Neural progenitor cell (in vitro differentiated cells): ENCODE data around the gene ITSN1. TPM values are rescaled to one million over a fixed set of nuclear protein-coding genes. Genes with fewer than 3 reads are reported as not detected.
A peak's percentile ranks its signal among the peaks of the same experiment; 100 is the strongest.

ENCODE experiments used
- DNase-seq: peaks from one replicate; pipeline ENCODE4 v3.0.0-alpha.2; 2016; ENCODE audit warnings: low spot score
- H2AFZ ChIP-seq: fragments of 200-600 bp; sonication (generic); replicated peaks from 2 replicates; pipeline ENCODE4 v1.6.1; 2016; ENCODE audit warnings: antibody characterized with exemption
- H3F3A ChIP-seq: fragments of 200-600 bp; sonication (generic); 2 replicates; pipeline ENCODE4 v1.6.1; 2016; ENCODE audit warnings: antibody characterized with exemption, low read depth
- H3K27ac ChIP-seq: fragments of 200-600 bp; sonication (generic); 2 replicates; pipeline ENCODE4 v1.5.1; 2016; ENCODE audit warnings: mild to moderate bottlenecking
- H3K27me3 ChIP-seq: fragments of 200-600 bp; sonication (generic); 2 replicates; pipeline ENCODE4 v1.6.1; 2016; ENCODE audit warnings: mild to moderate bottlenecking, moderate library complexity
- H3K36me3 ChIP-seq: fragments of 200-600 bp; sonication (generic); 2 replicates; pipeline ENCODE4 v1.5.1; 2016
- H3K4me1 ChIP-seq: fragments of 200-600 bp; sonication (generic); 2 replicates; pipeline ENCODE4 v1.6.1; 2016; ENCODE audit warnings: mixed run types
- H3K4me2 ChIP-seq: fragments of 200-600 bp; sonication (generic); 2 replicates; pipeline ENCODE4 v1.6.1; 2016
- H3K4me3 ChIP-seq: fragments of 200-600 bp; sonication (generic); 2 replicates; pipeline ENCODE4 v1.5.1; 2016
- H3K79me2 ChIP-seq: fragments of 200-600 bp; sonication (generic); 2 replicates; pipeline ENCODE4 v1.6.1; 2016; ENCODE audit warnings: low read depth
- H3K9ac ChIP-seq: fragments of 200-600 bp; sonication (generic); 2 replicates; pipeline ENCODE4 v1.6.1; 2016
- H3K9me3 ChIP-seq: fragments of 200-600 bp; sonication (generic); 2 replicates; pipeline ENCODE4 v1.5.1; 2016; ENCODE audit warnings: low read depth
- H4K20me1 ChIP-seq: fragments of 200-600 bp; sonication (generic); 2 replicates; pipeline ENCODE4 v1.6.1; 2016; ENCODE audit warnings: low read depth
- H3K27ac Mint-ChIP-seq: 3 replicates; pipeline ENCODE4 v1.8.0; 2021; ENCODE audit warnings: mixed read lengths
- H3K27me3 Mint-ChIP-seq: 2 replicates; pipeline ENCODE4 v1.8.0; 2022; ENCODE audit warnings: low read depth, mild to moderate bottlenecking, inconsistent platforms, moderate library complexity, mixed read lengths; ENCODE audit not compliant: insufficient read depth
- H3K36me3 Mint-ChIP-seq: 3 replicates; pipeline ENCODE4 v1.8.0; 2021; ENCODE audit warnings: mixed read lengths
- H3K4me1 Mint-ChIP-seq: 3 replicates; pipeline ENCODE4 v1.8.0; 2021; ENCODE audit warnings: mixed read lengths
- H3K4me3 Mint-ChIP-seq: 3 replicates; pipeline ENCODE4 v1.8.0; 2021; ENCODE audit warnings: mild to moderate bottlenecking, moderate library complexity, mixed read lengths
- H3K9me3 Mint-ChIP-seq: 3 replicates; pipeline ENCODE4 v1.8.0; 2020; ENCODE audit warnings: mixed read lengths
- EZH2 ChIP-seq: fragments of 200-600 bp; sonication (generic); IDR thresholded peaks from 2 replicates; pipeline ENCODE4 v1.6.1; 2017; ENCODE audit warnings: antibody characterized with exemption, mild to moderate bottlenecking, moderate library complexity
- EZH2phosphoT487 ChIP-seq: fragments of 200-600 bp; sonication (generic); IDR thresholded peaks from 2 replicates; pipeline ENCODE4 v1.6.1; 2017; ENCODE audit warnings: antibody characterized with exemption
- total RNA-seq: library from RNA; depleted of rRNA; stranded (reverse); fragments of >200 nt; gene quantifications from 2 replicates; pipeline ENCODE4 v1.2.3, GENCODE V29; 2015; ENCODE audit warnings: low replicate concordance
- TF ChIP-seq, protein P1 (sequence below): fragments of 200-600 bp; sonication (generic); IDR thresholded peaks from 2 replicates; pipeline ENCODE4 v1.5.1; 2017; ENCODE audit warnings: antibody characterized with exemption, mild to moderate bottlenecking

Gene ITSN1
- total RNA-seq, 1 donor from 2014 or later: 136 TPM

DNA sequence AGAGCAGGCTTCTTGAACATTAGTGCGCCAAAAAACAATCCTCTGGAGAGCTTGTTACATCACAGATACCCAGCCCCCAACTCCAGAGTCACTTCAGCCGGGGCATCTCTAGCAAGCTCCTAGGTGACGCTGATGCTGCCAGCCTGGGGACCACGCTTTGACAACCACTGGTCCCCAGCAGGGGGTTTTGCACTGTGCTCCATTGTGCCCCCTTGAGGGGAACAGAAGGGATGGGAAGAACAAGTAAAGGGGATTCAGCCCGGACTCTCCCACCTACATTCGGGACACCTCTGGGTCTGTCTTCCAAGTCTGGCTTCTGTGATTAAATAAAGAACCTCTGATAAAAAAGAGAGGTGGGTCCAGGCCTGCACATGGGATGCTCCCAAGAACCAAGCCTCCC lies 212.9 kb downstream of the ITSN1 start:
- peaks cover 14% of the 10 kb centered on the region for H3K4me1 ChIP-seq
- no peaks in the 10 kb centered on the region for H3K79me2 ChIP-seq
- Mint-ChIP-seq H3K36me3 (peaks cover 2% of the 10 kb centered on the region), H3K4me1 (peaks cover 17% of the 10 kb centered on the region), H3K4me3 (no peak overlapping the region), H3K27ac (no peak overlapping the region), H3K27me3 (peaks cover 4% of the 10 kb centered on the region), H3K9me3 (no peaks in the 10 kb centered on the region)
- H3K4me3 ChIP-seq: no peak overlapping the region
- no peak for DNase-seq
- no peak for TF ChIP-seq EZH2phosphoT487
- TF ChIP-seq, protein P1, sequence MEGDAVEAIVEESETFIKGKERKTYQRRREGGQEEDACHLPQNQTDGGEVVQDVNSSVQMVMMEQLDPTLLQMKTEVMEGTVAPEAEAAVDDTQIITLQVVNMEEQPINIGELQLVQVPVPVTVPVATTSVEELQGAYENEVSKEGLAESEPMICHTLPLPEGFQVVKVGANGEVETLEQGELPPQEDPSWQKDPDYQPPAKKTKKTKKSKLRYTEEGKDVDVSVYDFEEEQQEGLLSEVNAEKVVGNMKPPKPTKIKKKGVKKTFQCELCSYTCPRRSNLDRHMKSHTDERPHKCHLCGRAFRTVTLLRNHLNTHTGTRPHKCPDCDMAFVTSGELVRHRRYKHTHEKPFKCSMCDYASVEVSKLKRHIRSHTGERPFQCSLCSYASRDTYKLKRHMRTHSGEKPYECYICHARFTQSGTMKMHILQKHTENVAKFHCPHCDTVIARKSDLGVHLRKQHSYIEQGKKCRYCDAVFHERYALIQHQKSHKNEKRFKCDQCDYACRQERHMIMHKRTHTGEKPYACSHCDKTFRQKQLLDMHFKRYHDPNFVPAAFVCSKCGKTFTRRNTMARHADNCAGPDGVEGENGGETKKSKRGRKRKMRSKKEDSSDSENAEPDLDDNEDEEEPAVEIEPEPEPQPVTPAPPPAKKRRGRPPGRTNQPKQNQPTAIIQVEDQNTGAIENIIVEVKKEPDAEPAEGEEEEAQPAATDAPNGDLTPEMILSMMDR: no peak
- no peaks in the 10 kb centered on the region for H3K9me3 ChIP-seq
- H3F3A ChIP-seq: no peaks in the 10 kb centered on the region
- H3K9ac ChIP-seq: no peak overlapping the region
- no peak overlapping the region for H3K27ac ChIP-seq
- H3K27me3 ChIP-seq: no peaks in the 10 kb centered on the region
- H2AFZ ChIP-seq: no peak overlapping the region
- no peaks in the 10 kb centered on the region for H3K36me3 ChIP-seq
- H3K4me2 ChIP-seq: no peak overlapping the region
- no peaks in the 10 kb centered on the region for H4K20me1 ChIP-seq

DNA sequence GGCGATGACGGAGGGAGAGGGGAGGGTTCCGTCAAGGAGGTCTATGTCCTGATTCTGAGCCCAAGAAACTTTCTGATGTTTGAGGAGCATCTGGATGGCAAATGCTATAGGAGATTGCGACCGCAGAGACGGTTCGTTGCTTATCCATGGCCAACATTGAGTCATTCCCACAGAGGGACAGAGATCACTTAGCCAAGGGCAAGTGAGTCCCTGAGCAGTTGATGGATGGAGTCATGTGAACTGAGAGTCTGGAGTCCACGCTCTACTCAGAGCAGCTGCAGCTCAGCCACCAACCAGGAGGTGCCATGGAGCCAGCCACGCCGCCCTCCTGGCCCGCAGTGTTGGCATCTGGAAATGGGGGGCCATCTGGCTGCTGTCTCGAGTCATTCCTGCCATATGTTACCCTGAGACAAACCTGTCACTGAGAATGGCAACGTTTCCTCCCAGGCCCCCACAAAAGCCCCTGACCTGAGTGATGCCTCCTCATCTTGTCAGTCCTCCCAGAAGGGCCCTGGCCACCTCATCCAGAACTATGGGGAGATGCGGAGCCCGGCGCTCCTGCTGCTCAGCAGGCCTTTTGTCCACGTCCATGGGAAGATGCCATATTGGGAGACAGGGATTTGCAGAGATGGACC lies 214.7 kb downstream of the ITSN1 start:
- H3K36me3 Mint-ChIP-seq: peaks cover 2% of the 10 kb centered on the region
- H3K79me2 ChIP-seq: no peaks in the 10 kb centered on the region
- no peaks in the 10 kb centered on the region for H3K36me3 ChIP-seq
- no peak overlapping the region for H3K4me2 ChIP-seq
- H3K4me1 ChIP-seq: peaks cover 14% of the 10 kb centered on the region
- H3K27ac Mint-ChIP-seq: no peak overlapping the region
- H2AFZ ChIP-seq: no peak overlapping the region
- no peak for DNase-seq
- no peaks in the 10 kb centered on the region for H3K9me3 Mint-ChIP-seq
- TF ChIP-seq, protein P1: no peak
- TF ChIP-seq EZH2phosphoT487: no peak
- TF ChIP-seq EZH2: no peak
- H3K4me3 ChIP-seq: no peak overlapping the region
- no peaks in the 10 kb centered on the region for H3K9me3 ChIP-seq
- H3K4me3 Mint-ChIP-seq: no peak overlapping the region
- no peak overlapping the region for H3K27ac ChIP-seq
- H3K9ac ChIP-seq: no peak overlapping the region
- no peaks in the 10 kb centered on the region for H3F3A ChIP-seq
- H3K27me3 ChIP-seq: no peaks in the 10 kb centered on the region
- H3K4me1 Mint-ChIP-seq: peaks cover 17% of the 10 kb centered on the region
- H3K27me3 Mint-ChIP-seq: peaks cover 5% of the 10 kb centered on the region
- no peaks in the 10 kb centered on the region for H4K20me1 ChIP-seq

DNA sequence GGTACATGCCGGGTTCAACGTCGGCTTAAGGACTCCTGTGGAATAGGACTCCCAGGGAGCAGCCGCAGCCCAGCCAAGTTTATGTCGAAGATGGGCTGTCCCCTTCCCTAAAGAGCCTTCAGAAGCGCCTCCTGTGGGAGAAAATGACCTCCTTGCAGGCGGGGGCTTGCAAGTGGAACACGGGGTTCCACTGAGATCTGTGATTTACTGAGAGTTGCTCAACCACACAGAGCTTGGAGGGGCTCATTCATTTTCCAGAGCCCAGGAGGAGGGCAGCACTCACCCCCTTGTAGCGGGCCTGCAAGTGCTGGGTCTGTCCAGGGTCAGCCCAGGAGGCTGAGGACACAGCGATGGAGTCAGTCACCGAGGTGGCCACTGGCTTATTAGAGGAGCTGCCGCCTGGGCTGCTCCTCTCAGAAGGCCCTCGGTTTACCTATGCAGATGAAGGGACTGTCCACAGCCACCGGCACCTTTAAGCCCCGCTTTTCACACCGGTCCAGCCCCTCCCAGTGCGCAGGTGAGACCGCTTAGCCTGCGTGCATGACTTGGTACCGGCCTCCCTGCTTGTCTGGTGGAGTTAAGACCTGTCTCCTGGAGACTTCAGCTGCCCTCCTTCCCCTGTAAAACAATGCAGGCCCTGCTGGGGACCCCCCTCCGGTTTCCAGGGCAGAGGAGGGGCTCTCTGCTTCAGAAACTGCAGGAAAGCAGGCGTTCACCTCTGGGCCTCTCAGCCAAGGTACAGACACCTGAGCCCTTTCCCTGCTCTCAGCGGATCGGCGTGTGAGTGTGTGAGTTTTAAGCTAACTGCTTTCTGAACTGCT lies 215.8 kb downstream of the ITSN1 start:
- Mint-ChIP-seq H3K27ac (peak overlapping the region; percentile 94), H3K27me3 (peaks cover 10% of the 10 kb centered on the region), H3K4me3 (no peak overlapping the region), H3K9me3 (no peaks in the 10 kb centered on the region), H3K36me3 (peaks cover 2% of the 10 kb centered on the region), H3K4me1 (peaks cover 17% of the 10 kb centered on the region)
- Histone ChIP-seq H3K4me1 (peaks cover 14% of the 10 kb centered on the region), H2AFZ (peak overlapping the region; percentile 76), H3K27ac (no peak overlapping the region), H3K27me3 (no peaks in the 10 kb centered on the region), H3K79me2 (no peaks in the 10 kb centered on the region), H3K4me2 (peak overlapping the region; percentile 56), H3F3A (no peaks in the 10 kb centered on the region), H3K36me3 (no peaks in the 10 kb centered on the region), H3K4me3 (no peak overlapping the region), H3K9me3 (no peaks in the 10 kb centered on the region), H4K20me1 (no peaks in the 10 kb centered on the region), H3K9ac (no peak overlapping the region)
- DNase-seq: peak; percentile 14
- TF ChIP-seq EZH2 (no peak), EZH2phosphoT487 (no peak)
- TF ChIP-seq, protein P1: no peak
